HG03066 (cell line): ENCODE measurements around the gene BZW1.

Experiments used
- ATAC-seq: cut with Tn5 transposase; IDR thresholded peaks from one replicate; pipeline ENCODE4 v1.9.1; 2021; ENCODE audit warnings: low read depth; ENCODE audit not compliant: unreplicated experiment

BZW1 gene

DNA sequence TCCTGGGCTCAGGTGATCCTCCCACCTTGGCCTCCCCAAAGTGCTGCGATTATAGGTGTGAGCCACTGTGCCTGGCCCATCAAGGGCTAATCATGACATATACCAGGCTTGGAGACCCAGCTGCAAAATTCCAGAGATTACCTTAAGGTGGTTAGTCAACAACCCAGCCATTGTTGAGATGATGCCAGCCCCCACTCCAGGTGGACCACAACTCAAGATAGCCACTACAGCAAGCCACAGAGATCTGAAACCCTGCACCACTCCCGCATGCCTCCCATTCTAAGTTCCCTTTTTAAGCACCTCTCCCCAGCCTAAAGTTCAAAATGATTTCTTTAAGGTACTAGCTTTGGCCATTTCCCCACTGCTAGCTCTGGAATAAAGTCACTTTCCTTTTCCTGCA, 57.3 kb downstream of the BZW1 start:
- no peak for ATAC-seq

DNA sequence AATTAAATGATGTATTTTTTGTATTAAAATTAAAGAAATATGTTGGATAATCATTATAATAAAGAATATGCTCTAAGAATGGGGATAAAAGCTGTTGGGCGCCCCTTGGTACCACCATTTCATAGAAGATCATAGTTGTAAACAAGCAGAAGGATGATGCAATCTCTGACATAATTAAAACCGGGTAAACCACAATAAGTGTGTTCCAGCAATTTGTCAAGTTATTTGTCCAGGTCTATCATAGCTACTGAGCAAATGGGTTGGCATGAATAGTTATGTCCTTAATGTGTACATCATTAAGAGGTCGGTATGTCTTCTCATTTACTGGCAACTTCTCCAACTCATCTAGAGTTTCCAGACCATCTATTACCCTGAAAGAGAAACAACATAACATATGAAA, 59.4 kb downstream of the BZW1 start:
- no peak for ATAC-seq

DNA sequence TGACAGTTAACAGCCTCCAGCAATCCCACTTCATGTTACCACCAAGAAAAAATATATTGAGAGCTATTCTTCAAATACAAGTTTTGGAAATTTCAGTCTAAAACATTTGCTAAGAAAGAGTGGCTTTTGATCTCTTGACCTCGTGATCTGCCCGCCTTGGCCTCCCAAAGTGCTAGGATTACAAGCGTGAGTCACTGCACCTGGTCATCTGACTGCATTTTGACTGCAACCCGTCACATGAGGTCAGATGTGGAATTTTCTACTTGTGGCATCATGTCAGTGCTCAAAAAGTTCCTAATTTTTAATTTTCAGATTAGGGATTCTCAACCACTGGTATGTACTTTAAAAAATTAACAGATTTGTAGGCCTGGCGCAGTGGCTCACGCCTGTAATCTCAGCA, 61.9 kb downstream of the BZW1 start:
- no peak for ATAC-seq
